Right renal pelvis (tissue), 4 donors: ENCODE data around the gene KCNG3. TPM values are rescaled to one million over a fixed set of nuclear protein-coding genes. Genes with fewer than 3 reads are reported as not detected.

Experiments
- DNase-seq, 4 donors: peaks; one replicate each; pipeline ENCODE4 v3.0.0-alpha.2; 2013; ENCODE audit warnings: low read depth in 4 of 4, low spot score in 3 of 4, missing footprints in 1 of 4
- polyA plus RNA-seq, 4 donors: library from polyadenylated mRNA; unstranded; fragments of 120-200 nt; gene quantifications; one replicate each; pipeline ENCODE4 v1.2.1, GENCODE V29; 2013; ENCODE audit not compliant: insufficient read length in 4 of 4

The KCNG3 gene
- polyA plus RNA-seq, 4 donors = 0.47 to 0.89 (median 0.66) TPM

DNA sequence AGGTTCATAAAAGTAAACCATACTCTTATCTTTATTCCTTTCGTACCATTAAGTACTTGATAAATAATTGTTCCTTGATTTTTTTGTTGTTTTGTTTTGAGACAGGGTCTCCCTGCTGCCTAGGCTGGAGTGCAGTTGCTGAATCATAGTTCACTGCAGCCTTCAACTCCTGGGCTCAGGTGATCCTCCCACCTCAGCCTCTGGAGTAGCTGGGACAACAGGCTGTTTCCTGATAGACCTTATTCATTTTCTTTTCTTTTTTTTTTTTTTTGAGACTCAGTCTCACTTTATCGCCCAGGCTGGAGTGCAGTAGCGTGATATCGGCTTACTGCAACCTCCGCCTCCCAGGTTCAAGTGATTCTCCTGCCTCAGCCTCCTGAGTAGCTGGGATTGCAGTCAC lies 5.5 kb downstream of the KCNG3 start:
- no peak for DNase-seq

DNA sequence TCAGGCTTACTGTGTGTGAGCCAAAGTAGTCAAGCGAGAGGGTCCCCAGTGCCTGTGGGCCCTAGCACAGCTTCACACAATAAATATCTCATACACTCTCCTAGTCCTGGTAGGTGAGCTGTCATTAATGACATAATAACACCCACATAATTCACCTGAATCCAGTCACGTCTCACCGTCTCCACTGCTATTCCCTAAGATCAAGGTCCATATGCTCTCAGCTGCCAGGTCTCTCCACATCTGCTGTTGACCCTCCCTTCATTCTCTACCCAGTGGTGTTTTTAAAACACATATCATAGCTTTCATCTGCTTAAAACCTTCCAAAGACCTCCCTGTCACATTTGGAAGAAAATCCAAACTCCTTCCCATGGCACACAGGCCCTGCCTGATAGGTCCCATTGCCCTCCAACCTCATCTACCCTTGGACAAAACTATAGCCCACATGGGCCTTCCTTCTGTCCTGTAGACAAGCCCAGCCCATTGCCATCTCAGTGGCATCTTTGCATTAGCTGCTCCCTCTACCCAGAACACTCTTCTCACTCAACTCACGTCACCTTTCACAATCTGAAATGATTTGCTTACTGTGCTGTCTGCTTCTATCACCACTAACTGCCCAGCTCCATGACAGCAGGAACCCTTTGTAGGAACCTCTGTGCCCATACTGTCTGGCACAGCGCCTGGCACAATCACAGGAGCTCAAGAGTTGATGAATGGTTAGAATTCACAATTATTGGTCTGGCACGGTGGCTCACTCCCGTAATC lies 7.5 kb downstream of the KCNG3 start:
- DNase-seq = no peak

DNA sequence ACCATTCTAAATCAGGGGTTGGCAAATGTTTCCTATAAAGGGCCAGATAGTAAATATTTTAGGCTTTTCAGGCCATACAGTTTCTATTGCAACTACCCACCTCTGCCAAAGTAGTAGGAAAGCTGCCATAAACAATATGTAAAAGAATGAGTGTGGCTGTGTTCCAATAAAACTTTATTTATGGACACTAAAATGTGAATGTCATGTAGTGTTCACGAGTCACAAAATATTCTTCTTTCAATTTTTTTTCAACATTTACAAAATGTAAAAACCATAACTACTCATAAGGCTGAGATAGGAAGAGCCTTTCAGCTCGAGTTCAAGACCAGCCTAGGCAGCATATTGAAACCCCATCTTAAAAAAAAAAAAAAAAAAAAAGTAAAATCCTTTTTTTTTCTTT lies 13.4 kb downstream of the KCNG3 start:
- DNase-seq = no peak

DNA sequence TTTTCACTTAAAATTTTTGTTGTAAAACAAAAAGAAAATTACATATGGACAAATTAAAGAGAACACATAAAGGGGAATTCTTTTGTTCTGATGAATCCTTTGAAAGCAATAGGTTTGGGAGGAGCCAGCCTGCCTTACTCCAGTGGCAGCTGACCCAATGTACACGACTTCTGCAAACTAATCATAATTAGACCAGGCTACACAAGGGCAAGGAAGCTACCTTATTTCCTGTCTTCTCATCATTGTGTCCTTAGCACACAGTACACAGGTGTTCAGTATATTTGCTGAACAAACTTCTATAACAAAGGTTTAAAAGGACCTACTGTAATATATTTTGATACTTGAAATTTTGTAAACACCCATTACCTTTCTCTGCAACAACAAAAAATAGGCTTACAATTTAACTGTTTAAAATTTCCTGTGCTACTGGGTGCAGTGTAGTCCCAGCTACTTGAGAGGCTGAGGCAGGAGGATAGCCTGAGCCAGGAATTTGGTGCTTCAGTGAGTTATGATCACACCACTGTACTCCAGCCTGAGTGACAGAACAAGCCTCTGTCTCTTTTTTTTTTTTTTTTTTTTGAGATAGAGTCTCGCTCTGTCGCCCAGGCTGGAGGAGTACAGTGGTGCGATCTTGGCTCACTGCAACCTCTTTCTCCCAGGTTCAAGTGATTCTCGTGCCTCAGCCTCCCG lies 18.9 kb downstream of the KCNG3 start:
- no peak for DNase-seq

DNA sequence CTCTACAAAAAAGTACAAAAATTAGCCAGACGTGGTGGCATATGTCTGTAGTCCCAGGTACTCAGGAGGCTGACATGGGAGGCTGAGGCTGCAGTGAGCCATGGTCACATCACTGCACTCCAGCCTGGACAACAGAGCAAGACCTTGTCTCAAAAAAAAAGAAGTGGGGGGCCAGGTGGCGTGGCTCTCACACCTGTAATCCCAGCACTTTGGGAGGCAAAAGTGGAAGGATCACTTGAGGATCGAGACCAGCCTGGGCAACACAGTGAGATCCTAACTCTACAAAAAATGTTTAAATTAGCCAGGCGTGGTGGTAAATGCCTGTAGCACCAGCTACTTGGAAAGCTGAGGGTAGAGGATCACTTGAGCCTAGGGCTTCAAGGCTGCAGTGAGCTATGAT lies 23.1 kb downstream of the KCNG3 start:
- DNase-seq = no peak

DNA sequence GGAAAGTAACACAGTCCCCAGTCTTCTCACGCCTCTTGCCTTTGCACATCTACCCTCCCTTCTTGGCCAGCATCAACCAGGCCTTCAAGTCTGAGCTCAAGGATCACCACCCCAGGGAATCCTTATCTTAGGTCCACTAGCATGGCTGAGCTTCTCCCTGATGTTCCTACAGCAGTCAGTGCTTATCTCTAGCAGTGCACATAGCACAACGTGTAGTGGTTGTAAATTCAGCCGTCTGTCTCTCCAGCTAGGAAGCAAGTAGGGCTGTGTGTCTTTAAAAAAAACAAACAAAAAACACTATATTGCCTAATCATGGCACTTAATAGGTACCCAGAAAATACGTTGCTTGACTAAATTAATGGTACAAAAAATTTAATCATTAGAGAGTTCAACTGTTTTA lies 29.2 kb downstream of the KCNG3 start:
- no peak for DNase-seq

DNA sequence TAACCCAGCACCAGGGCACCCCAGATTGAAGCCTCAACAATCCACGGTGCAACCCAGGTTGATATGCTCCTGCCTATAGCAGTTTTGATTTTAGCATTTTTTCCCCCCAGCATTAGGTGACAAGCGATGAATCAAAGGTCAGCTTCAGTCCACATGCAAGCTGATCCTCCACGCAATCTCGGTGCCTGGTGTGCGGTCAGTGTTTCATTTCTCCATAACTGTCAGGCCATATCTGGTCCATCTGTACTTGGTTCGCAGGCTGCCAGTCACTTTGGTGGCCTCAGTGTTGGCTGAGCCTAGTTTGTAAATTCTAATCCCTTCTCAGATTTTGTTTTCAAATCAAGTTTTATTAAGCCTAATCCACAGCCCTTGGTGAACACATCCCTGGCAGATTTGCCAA lies 30.2 kb downstream of the KCNG3 start:
- DNase-seq = no peak

DNA sequence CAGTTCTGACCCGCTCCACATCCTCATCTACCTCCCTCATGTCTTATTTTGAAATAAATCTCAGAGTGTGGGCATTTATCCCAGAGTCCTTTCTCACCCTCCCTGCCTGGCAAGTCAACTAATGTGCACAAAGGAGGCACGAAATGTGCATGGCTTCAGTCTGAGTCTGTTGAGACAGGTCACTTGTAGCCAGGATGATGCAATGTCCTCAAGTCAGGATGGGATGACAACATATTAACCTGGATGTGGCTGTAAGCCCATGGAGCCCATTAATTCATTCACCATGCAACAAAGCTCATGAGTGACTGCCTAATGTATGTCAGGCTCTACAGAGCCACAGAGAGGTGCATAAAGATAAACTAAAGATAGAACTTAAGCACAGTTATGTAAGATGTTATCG lies 34.5 kb downstream of the KCNG3 start:
- DNase-seq = no peak

DNA sequence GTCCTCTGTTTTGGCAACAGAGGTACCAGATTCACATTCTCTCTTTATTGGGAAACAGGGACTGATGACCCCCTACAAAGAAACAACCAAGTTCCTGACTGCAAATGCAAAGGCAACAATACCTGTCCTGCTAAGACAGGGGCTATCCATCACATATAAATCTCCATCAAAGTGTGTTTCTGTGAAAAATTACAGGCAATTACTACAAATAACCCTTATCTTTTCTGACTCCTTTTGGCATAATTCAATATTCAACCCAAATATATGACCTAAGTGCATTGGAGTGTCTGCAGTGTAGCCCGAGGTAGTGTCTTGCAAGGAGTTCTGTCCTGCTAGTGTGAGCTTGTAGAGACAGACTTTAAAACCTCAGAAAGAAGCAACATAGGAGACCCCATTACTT lies 35.4 kb downstream of the KCNG3 start:
- no peak for DNase-seq

DNA sequence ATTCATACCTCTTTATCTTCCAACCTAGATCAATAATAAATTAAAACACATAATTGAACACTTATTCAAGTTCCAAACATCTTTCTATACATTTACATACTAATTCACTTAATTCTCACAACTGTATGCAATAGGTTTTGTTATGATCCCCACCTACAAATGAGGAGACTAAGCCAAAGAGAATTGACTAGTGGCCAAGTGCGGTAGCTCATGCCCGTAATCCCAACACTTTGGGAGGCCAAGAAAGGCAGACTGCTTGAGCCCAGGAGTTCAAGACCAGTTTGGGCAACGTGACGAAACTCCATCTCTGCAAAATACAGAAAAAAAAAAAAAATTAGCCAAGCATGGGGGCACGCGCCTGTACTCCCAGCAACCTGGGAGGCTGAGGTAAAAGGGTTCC lies 36.8 kb downstream of the KCNG3 start:
- no peak for DNase-seq

DNA sequence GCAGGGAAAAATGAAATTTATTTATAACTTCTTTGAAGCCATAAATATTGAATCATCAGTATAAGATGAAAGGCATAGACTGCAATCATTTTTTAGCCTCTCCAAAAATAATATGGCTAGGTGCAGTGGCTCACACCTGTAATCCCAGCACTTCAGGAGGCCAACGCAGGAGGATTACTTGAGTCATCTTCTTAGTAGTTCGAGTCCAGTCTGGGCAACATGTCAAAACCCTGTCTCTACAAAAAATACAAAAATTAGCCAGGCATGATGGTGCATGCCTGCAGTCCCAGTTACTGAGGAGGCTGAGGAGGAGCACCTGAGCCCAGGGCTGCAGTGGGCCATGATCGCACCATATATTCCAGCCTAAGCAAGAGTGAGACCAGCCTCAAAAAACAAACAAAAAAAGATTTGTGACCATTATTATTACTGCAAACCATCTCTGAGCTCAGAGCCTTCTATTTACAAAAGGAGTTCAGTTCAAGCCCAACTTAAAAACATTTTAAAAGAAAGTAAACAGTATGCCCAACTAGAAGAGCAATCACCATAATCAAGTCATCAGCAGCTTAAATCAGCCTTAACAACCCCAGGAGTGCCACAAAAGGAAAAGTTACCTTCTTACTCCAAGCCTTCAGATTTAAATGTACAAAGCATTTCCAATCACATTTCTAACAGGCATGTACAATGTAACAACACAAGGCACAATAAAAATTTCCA lies 37.5 kb downstream of the KCNG3 start:
- no peak for DNase-seq

DNA sequence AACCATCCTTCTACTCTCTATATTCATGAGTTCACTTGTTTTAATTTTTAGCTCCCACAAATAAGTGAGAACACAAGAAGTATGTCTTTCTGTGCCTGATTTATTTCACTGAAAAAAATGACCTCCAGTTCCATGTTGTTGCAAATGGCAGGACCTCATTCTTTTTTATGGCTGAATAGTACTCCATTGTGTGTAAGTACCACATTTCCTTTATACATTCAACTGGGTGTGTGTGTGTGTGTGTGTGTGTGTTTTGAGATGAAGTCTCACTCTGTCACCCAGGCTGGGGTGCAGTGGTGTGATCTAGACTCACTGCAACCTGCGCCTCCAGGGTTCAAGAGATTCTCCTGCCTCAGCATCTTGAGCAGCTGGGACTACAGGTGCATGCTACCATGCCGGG lies 41.2 kb downstream of the KCNG3 start:
- no peak for DNase-seq

DNA sequence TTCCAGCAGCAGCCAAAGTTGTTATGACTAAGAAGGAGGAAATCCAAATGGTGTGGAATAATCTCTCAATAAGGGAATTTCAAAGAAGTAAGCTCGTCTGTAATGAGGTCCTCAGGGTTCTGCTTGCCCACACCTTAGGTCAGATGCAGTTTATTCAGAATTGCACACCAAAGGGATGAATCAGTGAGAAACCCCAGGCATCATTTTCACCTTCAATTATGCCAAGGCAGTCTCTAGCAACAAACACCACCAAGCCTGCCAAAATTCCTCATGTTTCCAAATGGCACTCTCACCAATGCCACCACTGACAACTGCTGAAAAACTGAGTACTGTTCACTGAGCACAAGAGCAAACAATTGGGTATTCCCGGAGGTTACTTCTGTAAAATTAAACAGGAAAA lies 43.6 kb downstream of the KCNG3 start:
- DNase-seq = no peak

DNA sequence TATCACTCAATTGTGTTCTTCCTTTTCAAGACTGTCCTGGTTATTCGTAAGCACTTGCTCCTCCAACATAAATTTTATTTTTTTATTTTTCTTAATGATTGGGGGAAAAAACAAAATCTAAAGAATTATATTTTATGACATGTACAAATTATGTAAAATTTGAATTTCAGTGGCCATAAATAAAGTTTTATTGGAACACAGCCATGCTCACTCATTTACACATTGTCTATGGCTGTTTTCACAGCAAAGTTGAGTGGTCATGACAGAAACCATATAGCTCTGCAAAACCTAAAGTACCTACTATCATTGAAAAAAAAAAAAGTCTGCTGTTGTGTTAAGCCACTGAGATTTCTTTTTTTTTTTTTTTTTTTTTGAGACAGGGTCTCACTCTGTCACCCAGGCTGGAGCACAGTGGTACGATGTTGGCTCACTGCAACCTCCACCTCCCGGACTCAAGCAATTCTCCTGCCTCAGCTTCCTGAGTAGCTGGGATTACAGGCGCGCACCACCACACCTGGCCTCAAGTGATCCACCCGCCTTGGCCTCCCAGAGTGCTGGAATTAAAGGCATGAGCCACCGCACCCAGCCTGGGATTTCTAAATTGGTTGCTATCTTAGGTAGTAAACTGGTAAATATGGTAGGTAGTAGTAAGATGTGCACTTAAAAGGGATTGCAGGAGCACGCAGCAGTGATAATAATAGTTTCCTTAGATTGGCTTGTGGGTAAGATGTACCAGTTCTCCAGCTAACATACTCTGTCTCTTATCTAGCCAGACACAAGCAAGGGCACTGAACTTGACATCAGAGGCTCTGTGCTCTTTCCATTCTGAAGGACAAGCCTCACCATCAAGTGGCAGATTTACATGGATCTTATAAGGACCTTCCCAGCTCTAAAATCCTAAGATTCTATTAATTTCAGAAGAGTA lies 44.4 kb downstream of the KCNG3 start:
- DNase-seq = no peak

DNA sequence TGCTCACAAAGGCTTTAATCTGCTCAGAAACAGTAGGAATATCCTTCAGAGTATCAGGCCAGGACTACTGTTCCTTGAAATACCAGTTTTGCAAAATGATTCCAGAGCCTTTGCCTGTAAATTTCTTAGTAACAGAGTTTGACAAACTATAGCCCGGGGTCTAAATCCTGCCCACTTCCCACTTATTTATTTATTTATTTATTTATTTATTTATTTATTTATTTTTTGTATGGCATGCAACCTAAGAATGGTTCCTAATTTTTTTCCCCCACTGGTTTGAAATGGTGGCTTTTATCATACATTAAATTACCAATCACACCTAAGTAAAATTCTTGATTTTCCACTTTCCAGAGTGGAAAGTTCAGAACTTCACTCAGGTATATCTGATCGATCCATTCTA lies 45.6 kb downstream of the KCNG3 start:
- DNase-seq = no peak

DNA sequence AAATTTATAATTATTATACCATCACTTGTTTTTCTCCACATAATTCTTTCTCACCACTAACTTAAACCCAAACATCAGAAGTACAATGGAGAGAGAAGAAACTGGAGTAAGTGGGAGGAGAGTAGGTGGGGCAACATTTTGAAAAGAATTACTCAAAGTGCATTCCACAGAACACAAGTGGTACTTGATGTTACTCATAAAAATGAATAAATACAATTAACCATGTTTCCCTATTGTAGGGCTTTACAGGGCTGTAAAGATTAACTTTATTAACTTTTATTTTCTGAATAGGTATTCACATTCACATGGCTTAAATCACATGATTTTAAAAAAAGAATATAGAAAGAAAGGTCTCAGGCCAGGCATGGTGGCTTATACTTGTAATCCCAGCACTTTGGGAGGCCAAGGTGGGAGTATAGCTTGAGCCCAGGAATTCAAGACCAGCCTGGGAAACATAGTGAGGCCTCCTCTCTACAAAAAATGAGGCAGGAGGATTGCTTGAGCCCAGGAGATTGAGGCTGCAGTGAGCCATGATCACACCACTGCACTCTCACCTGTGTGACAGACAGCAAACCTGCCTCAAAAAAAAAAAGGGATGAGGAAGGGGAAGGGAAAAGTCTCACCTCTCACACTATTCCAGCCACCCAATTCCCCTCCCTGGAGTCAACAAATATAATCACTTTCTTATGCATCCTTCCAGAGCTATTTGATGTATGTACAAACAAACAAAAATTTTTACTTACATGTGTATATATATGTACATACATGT lies 47.1 kb downstream of the KCNG3 start:
- DNase-seq = no peak

DNA sequence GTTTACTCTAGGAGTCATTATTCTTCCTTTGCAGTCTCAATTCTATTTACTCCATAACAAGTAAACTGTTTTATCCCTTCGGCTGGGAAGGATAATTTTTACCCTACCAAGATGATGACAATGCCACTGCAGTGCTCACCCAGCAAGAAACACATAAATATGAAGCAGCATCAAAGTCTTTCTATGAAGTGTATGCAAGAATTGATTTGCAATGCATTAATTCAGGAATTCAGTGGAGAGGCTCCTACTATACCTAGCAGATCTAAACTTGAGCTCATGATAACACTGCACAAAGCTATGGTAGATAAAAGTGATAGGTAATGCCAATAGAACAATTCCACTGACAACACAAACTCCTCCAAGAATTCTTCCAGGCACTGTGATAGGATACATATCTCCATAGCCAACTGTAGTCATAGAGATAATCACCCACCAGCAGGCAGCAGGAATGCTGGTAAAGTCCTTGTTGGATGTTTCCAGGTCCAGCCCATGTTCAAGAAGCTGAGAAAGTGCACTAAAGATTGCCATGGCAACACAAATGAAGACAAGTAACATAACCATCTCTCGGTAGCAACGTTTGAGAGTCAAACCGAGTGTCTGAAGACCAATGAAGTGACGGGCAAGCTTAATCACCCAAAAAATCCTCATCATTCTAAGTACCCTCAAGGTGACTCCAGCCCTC lies 49.9 kb downstream of the KCNG3 start:
- no peak for DNase-seq

DNA sequence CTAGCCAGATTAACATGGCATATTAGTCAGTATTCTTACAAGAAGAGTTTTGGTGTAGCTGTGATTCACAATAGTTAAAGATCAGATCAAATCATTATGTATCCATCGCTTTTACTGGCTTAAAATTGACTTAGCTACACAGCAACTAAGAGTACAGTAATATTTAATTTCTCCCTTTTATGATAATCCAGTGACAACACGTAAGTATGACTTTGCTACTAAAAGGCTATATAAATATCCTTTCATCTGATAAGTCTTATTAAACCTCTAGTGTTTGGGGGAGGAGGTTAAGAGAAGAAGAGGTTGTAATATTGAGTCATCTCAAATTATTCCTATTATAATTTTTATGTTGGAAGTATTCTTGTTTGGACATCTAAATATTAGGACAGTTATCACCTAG lies 51.0 kb downstream of the KCNG3 start:
- no peak for DNase-seq

DNA sequence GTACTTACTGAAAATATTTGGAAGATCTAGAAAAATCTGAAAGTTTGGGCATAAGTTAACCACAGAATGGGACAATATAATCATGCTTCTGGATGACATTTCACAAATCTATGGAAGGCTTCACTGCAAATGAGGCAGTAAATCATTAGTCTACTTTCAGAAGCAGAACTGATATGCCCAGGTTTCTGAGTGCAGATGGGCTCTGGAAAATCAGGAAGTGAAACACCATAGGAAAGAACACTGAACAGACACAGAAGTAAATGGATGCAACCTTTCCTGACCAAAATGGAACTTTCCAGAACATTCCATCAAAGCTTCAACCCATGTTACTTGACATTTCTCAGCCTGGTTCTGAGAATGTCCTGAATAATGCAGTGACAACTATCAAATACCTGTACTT lies 55.1 kb downstream of the KCNG3 start:
- no peak for DNase-seq
